NK-92 (cell line): ENCODE measurements around the gene NFIX.

Source experiments
- DNase-seq: peaks from one replicate; lab custom pipeline; 2025; ENCODE audit not compliant: unreplicated experiment; lab: John Stamatoyannopoulos, UW

The NFIX gene

DNA sequence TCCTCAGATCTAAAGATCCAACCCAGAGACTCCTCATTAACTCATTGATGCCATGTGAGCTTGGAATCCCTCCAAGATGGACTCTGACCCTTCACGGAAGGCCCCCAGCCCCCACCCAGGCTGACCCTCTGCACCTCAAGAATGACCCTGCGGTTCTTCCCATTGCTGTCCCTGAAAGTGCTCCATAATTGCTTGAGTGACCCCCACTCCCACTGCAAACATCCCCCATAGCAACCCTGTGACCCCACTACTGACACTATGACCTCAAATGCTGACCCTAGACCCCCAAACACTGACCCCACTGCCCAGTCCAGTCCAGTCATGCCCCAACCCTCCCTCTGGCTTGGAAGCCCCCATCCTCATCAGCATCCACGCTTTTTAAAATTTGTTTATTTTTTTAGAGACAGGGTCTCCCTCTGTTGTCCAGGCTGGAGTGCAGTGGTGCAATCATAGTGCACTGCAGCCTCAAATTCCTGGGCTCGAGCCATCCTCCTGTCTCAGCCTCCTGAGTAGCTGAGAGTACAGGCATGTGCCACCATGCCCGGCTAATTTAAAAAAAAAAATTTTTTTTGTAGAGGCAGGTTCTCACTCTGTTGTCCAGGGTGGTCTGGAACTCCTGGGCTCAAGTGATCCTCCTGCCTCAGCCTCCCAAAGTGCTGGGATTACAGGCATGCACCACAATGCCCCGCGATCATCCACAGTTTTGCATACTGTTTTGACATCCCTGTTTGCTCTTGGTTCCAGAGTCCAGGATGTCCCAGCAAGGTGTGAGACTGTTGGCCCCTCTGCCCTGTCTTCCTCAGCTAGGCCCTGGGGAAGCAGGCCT, 106.5 kb downstream of the NFIX start:
- no peak for DNase-seq

- no peak for DNase-seq
Measured at GRCh38 chr19:13102416-13102665, 107.1 kb downstream of the NFIX start.

DNA sequence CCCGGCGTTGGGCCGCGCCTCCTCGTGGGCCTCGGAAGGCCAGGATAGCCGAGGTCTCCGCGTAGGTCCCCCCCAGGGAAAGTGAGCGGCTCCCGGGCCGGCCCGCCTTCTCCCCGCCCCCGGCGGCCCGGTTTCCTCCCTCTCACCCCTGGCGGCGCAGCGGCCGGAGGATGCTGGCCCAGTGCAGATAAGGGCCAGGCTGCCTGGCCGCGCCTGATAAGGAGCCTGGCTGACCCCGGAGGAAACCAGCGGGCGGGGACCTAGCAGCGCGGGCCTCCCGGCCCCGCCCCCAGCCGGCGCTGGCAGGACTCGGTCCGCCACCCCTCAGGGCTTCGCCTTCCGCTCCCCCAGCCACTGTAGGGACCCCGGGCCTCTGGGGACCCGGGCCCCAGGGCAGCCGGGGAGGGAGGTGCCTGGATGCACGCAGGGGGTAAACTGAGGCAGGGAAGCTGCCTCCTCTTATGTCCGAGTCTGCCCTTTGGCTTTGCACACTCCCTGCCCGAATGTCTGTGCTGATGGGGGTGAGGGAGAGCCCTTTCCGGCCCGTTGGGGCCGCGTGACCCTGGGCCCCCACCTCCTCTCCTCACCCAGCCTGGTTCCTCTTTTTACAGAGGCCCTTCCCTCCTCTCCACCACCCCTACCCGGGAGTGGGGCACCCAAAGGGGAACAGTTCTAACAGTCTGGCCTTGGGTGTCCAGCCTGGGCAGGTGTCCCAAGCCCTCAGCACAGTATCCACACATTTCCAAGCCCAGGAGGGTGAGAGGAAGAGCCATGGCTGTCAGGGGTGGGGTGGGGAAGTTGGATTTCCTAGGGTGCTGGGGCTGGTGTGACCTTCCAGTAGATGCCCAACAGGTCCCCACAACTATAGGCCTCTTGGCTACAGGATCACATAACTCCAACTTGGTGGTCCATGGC, 107.6 kb downstream of the NFIX start, which contains the start of gene LYL1:
Gene LYL1, minus strand, starts transcription at position 193 of the 915 bp plus-strand sequence. CDS start 1,687 bp downstream, outside the sequence.
- DNase-seq = no peak

DNA sequence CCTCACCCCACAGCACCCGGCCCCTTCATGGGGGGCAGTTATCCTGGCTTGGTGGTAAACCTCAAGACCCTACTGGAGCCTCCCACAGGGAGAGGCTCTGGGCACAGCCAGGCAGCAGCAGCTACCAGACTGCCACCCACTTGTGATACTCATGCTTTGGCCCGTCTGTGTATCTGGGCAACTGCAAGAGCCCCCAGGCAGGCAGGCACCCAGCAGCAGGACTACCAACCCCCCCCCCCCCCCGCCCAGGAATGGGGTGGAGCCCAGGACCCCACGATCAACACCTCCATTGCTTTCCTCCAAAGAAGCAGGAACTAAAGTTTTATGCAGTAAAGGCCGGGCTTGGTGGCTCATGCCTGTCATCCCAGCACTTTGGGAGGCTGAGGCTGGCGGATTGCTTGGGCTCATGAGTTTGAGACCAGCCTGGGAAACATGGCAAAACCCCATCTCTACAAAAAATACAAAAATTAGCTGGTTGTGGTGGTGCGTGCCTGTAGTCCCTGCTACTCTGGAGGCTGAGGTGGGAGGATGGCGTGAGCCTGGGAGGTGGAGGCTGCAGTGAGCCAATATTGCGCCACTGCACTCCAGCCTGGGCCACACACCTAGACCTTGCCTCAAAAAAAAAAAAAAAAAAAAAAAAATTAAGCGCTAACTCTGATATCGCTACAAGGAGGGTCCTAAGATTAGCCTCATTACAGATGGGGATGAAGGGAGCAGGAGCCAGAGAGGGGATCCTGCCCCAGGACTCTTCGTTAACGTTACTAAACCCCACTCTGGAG, 108.5 kb downstream of the NFIX start:
- no peak for DNase-seq

- DNase-seq = no peak
Measured at GRCh38 chr19:13104360-13104847, 109.1 kb downstream of the NFIX start.

DNA sequence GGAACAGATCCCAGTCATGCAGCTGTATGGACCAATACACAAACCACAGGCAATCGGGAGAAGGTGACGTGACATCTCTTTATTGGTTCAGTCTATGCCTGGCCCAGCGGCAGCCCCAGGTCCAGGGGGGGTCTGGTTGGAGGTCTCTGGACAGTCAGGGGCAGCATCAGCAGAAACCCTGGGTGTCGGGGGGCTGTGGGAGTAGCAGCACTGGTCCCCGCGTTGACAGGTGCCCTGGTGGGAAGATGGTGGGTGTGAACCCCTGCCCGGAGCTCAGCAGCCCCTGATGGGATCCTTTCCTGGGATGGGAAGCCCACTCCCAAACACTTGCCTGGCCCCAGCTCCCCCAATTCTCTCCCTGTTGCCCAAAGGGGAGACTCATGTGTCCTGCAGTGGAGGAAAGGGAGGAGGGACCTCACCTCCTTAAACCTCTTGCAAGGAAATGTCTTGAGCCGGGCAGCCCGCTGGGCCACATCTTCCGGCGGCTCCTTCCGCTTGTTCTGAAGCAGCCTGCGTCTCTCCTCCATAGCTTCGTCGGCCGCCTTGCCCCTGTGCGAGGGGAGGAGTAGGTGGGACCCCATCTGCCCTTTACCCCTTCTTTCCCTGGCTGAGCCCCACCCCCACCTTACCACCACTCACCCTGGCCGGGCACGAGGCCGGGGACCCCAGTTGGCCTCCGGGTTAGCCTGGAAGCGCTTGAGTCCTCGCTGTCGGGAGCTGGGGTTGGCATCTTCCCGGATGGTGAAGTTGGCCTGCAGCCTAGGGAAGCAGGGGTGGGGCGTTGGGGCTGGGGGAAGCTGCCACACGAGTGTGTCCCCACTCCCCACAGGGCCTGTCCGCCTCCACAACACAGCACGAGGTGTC, 109.8 kb downstream of the NFIX start:
- no peak for DNase-seq

DNA sequence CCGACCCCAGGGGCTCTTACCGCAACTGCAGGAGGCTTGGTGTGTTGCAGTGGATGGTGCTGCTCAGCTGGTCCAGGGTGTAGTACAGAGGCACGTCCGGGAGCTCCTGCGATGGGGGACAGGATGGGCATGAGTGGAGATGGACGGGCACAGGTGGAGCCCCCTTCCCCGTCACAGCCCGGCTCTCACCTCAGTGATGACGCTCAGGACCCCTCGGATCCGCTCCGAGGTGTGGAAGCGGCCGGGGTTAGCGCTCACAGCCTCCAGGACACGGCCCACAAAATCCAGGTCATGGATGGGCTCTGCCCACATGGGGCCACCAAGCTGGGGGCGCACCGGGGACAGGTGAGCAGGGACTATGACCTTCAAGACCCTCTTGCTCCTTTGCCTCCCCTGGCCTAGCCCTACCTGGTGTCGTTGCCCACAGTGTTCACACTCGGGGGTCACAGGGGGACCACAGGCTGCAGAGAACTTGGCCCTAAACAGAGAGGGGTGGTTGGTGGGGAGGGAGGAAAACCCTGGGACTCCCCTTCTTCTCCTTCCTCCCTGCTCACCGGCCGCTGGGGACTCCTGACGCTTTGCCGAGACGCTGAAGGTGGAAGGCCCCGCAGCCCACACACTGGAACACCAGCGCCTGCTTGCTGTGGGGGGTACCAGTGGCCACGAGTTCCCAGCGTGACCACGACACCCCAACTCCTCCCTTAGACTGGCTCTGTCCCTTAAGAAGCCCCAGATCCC, 114.3 kb downstream of the NFIX start:
- DNase-seq = no peak

- DNase-seq = no peak
Measured at GRCh38 chr19:13110099-13110610, 114.9 kb downstream of the NFIX start.

DNA sequence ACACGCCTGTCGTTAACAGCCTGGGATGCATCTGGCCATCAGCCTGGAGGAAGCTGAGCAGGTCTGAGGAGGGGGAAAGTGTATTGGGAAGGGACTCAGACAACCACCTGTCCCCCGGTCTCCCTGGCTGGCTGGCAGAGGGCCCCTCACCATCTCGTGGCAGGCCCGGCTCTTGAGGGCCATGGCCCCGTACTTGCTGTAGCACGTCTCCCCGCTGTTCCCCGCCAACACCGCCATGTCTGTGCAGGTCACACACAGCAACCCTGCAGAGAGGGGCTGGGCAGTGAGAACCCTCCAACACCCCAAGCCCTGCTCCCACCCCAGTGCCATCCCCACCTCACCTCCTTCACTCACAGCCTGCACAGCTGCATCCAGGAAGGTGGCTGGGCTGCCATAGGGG, 117.3 kb downstream of the NFIX start:
- DNase-seq = no peak

DNA sequence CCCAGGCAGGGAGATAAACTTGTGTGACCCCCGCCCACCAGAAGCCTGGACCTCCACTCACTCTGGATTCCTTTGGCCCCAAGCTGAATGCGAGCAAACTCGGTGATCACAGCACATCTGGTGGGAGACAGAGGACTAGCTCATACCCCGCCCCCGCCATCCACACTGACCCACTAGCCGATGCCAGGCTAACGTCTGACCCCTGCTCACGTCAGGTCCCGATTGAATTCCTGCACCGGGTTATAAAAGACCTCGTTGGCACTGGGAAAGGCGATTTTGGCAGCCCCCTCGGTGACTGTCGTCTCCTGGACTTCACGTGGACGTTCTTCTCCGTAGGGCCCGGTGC, 120.6 kb downstream of the NFIX start:
- DNase-seq = no peak

DNA sequence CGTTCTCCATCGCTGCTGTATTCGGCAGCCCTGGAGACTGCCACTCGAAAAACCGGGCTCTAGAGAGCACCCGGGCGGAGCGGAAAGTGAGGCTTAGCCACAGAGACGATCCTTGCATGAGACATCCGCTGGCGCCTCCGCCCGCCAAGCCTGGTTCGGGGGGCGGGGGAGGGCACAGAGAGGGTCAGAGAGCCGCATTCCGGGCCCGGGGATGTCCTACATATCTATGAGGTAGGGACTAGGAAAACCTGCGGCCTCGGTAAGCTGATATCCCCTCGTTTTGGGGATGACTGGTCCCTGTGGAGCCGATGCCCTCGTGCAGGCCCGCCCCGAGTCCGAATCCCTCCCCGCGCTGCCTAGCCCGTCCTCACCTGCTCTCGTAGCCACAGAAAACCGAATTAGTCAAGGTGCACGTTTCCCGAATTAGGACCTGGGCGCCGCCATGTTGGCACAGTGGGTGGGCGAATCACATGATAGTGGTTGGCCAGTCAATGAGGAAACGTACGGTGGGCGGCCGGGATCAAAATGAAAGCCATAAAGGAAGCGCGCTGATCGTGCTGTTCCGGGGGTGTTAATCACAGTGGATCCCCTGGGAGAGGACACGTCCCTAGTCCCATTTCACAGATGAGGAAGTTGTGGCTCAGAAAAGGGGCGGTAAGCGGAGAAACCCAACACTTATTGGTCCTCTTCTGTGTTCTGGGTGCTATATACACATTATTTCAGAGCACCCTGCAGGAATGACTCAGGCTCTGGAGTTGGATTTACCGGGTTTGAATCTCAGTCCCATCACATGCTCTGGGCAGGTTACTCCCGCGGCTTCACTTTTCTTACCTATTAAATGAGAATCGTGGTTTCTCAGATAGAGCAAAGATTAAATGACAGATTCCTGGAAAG, 121.3 kb downstream of the NFIX start, which contains the start of gene TRMT1:
Gene TRMT1, minus strand, starts transcription at position 459 of the 894 bp plus-strand sequence. Its CDS starts 341 bp downstream, at position 118.
- DNase-seq = no peak

GRCh38 chr19:13117176-13117771, 122.0 kb downstream of the NFIX start:
- no peak for DNase-seq

GRCh38 chr19:13117772-13118423, 122.6 kb downstream of the NFIX start, which contains the start of gene NACC1:
NACC1 (plus strand) TSS chr19:13118264; CDS start chr19:13135208, 16,944 bp downstream.
- DNase-seq = no peak

DNA sequence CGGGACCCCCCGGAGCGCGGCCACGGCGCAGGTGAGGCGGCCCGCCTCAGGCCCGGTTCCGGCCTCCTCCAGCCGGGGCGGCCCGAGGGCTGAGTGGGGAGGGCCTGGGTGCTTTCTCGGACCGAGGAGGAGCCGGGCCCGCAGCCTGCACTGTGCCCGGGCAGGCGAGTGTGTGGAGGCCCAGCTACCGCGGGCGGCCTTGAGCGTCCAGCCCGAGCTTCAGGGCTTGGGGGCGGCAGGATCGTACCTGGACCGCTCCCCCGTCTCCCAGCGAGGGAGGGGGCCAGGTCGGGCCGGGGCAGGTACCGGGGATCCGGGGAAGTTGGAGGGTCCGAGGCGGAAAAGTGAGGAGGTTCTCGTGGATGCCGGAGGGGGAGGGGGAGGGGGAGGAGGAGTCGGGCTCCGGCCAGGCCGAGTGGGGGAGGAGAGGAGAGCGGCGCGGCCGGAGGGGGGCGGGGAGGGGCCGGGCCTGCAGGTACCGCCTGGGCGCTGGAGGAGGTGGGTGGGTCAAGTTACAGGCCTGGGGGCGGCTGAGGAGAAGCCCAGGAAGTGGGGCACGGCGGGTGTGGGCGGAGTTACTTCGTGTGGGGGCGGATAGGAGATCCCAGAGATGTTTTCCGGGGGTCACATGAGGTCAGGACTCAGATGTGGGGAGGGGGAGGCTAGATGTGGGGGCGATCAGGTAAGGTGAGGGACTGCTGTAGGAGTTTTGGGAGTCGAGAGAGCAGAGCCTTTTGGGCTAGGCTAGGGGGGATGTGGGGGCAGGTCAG, 123.3 kb downstream of the NFIX start:
- DNase-seq = no peak

DNA sequence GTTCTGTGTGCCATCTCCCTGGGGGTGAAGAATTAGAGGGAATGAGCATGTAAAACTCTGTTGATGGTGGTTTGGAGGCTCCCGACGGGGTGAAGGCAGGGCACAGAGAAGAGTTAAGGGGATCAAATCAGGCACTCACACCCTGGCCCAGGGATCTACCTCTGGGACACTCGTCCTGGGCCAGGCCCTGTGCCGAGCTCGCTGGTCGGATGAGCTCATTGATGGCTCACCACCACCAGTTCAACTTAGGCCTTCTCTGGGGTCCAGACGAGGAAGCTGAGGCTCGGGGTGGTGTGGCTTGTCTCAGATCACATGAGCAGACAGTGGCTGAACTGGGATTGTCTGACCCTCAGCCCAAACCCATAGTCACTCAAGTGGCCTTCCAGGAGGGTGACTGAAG, 124.4 kb downstream of the NFIX start:
- no peak for DNase-seq

DNA sequence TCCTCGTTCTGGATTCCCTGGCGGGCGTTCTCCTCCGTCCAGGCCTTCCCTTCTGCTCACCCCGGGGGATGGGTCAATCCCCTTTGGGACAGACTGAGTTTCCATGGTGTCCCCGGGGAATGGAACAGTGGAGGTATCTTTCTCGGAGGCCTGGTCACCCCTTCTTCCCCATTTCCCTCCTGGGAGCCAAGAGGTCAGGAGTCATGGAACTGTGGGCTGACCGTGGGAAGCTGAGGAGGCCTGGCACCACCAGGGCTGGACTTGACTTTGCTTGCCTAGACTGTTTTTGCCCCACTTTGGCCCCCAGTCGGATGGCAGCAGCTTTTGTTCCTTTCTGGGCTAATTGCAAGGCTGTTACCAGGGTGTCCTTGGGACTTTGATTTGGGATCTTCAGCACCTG, 124.8 kb downstream of the NFIX start:
- no peak for DNase-seq

DNA sequence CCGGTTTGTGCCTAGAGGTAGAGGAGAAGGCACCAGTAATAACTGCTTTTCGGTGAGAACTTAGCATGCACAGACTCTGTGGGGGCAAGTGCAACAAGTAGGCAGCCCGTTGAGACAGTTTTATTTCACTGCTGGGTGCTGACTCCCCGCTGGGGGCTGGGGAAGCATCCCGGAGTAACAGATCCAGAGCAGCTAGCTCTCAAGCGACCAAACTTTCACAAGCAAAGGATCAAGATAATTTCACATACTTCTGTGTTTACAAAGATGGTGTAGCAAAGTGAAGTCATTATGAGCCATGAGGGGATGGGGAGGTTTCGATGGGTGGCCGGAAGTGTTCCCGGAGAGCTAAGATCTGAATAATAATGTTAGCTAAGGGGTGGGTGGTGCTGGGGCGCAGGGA, 125.5 kb downstream of the NFIX start:
- DNase-seq = no peak
